ENCODE measurements around the gene PIRT. TPM values are rescaled to one million over a fixed set of nuclear protein-coding genes. Genes with fewer than 3 reads are reported as not detected.

Gene PIRT
- total and polyA plus RNA-seq, 2 of the 8 experiments (the other 6 are each of a cell fraction or from before 2014, with no cell fraction given), result 0.03 TPM; not detected in 1

Small RNA genes lying within 50 kb of the gene (small RNA-seq; reads per million reads assigned to genes)
- not detected for gene AC015908.2 (ENCODE audit: insufficient read depth)
- not detected for gene RNU6-1065P (ENCODE audit: insufficient read depth)
- gene TMEM238L (ENCODE audit: insufficient read depth), result not detected

Other genes starting within 250 kb of the PIRT start
- gene MYH3, start 180.8 kb downstream of the PIRT start, total RNA-seq (2021; fragmentation: NEBNext Ultra II Directional; extraction: Animal tissue kit (Norgen Biotek cat#: 25700)), result 0.99 and 1.8 TPM in 2 replicates
- gene MYH3, start 180.8 kb downstream of the PIRT start, polyA plus RNA-seq (2011; rRNA removed), result 0.65 and 1.6 TPM in 2 replicates
- gene SCO1, start 140.6 kb downstream of the PIRT start, total RNA-seq (2021; fragmentation: NEBNext Ultra II Directional; extraction: Animal tissue kit (Norgen Biotek cat#: 25700)), result 60.3 and 61.8 TPM in 2 replicates
- gene SCO1, start 140.6 kb downstream of the PIRT start, polyA plus RNA-seq (2011; rRNA removed), result 16.6 and 18.7 TPM in 2 replicates
- 6.0 and 6.7 TPM in 2 replicates for gene ADPRM, start 140.5 kb downstream of the PIRT start, total RNA-seq (2021; fragmentation: NEBNext Ultra II Directional; extraction: Animal tissue kit (Norgen Biotek cat#: 25700))
- gene ADPRM, start 140.5 kb downstream of the PIRT start, polyA plus RNA-seq (2011; rRNA removed), result 4.6 and 7.9 TPM in 2 replicates
- gene TMEM220, start 108.1 kb downstream of the PIRT start, total RNA-seq (2021; fragmentation: NEBNext Ultra II Directional; extraction: Animal tissue kit (Norgen Biotek cat#: 25700)), result 3.8 and 4.2 TPM in 2 replicates
- 2.8 and 4.1 TPM in 2 replicates for gene TMEM220, start 108.1 kb downstream of the PIRT start, polyA plus RNA-seq (2011; rRNA removed)
- not detected in 2 replicates for gene TMEM238L, start 34.0 kb downstream of the PIRT start, total RNA-seq (2021; fragmentation: NEBNext Ultra II Directional; extraction: Animal tissue kit (Norgen Biotek cat#: 25700))
- not detected in 2 replicates for gene TMEM238L, start 34.0 kb downstream of the PIRT start, polyA plus RNA-seq (2011; rRNA removed)

Data from H1 (cell line).